ENCODE results near the gene ZSWIM6. TPM values are rescaled to one million over a fixed set of nuclear protein-coding genes. Genes with fewer than 3 reads are reported as not detected.

The ZSWIM6 gene
- total RNA-seq, 1 donor from 2014 or later = 35.9 TPM

GRCh38 chr5:61477788-61478187, 145.7 kb downstream of the ZSWIM6 start:
- no peaks in the 10 kb centered on the region for H3K9me3 Mint-ChIP-seq
- H3K27me3 Mint-ChIP-seq (ENCODE audit: low read depth) = no peaks in the 10 kb centered on the region
- DNase-seq (ENCODE audit: low spot score in 2 of 2, unreplicated experiment in 2 of 2) = no peak
- H3K27ac Mint-ChIP-seq = no peak overlapping the region
- peaks cover 4% of the 10 kb centered on the region for H3K4me1 Mint-ChIP-seq
- no peak for TF ChIP-seq CTCF (IDR thresholded peaks at IDR 0.05; ENCODE audit: unreplicated experiment)
- peaks cover 19% of the 10 kb centered on the region for H3K36me3 Mint-ChIP-seq
- H3K4me3 Mint-ChIP-seq = no peak overlapping the region

- H3K4me3 Mint-ChIP-seq = no peak overlapping the region
- peaks cover 2% of the 10 kb centered on the region for H3K4me1 Mint-ChIP-seq
- peaks cover 29% of the 10 kb centered on the region for H3K36me3 Mint-ChIP-seq
- no peak overlapping the region for H3K27ac Mint-ChIP-seq
- TF ChIP-seq CTCF (IDR thresholded peaks at IDR 0.05; ENCODE audit: unreplicated experiment) = no peak
- no peaks in the 10 kb centered on the region for H3K27me3 Mint-ChIP-seq (ENCODE audit: low read depth)
- DNase-seq (ENCODE audit: low spot score in 2 of 2, unreplicated experiment in 2 of 2) = no peak
- H3K9me3 Mint-ChIP-seq = peaks cover 1% of the 10 kb centered on the region
These were observed 148.0 kb downstream of the ZSWIM6 start for GRCh38 chr5:61479850-61480614.

- Mint-ChIP-seq H3K27ac (no peak overlapping the region), H3K36me3 (peaks cover 47% of the 10 kb centered on the region), H3K27me3 (ENCODE audit: low read depth) (no peaks in the 10 kb centered on the region), H3K9me3 (peaks cover 22% of the 10 kb centered on the region), H3K4me1 (no peaks in the 10 kb centered on the region), H3K4me3 (no peak overlapping the region)
- no peak for DNase-seq (ENCODE audit: low spot score in 2 of 2, unreplicated experiment in 2 of 2)
- TF ChIP-seq CTCF (IDR thresholded peaks at IDR 0.05; ENCODE audit: unreplicated experiment) = no peak
These were observed 150.9 kb downstream of the ZSWIM6 start for GRCh38 chr5:61482980-61483379.

GRCh38 chr5:61486476-61486875, 154.4 kb downstream of the ZSWIM6 start:
- Mint-ChIP-seq H3K27ac (no peak overlapping the region), H3K9me3 (peaks cover 32% of the 10 kb centered on the region), H3K4me1 (no peaks in the 10 kb centered on the region), H3K36me3 (peaks cover 53% of the 10 kb centered on the region), H3K4me3 (no peak overlapping the region), H3K27me3 (ENCODE audit: low read depth) (no peaks in the 10 kb centered on the region)
- TF ChIP-seq CTCF (IDR thresholded peaks at IDR 0.05; ENCODE audit: unreplicated experiment) = no peak
- no peak for DNase-seq (ENCODE audit: low spot score in 2 of 2, unreplicated experiment in 2 of 2)

GRCh38 chr5:61489574-61489973, 157.5 kb downstream of the ZSWIM6 start:
- no peak overlapping the region for H3K4me3 Mint-ChIP-seq
- H3K36me3 Mint-ChIP-seq = peaks cover 51% of the 10 kb centered on the region
- no peak overlapping the region for H3K27ac Mint-ChIP-seq
- H3K4me1 Mint-ChIP-seq = no peaks in the 10 kb centered on the region
- peaks cover 32% of the 10 kb centered on the region for H3K9me3 Mint-ChIP-seq
- no peaks in the 10 kb centered on the region for H3K27me3 Mint-ChIP-seq (ENCODE audit: low read depth)
- TF ChIP-seq CTCF (IDR thresholded peaks at IDR 0.05; ENCODE audit: unreplicated experiment) = no peak
- no peak for DNase-seq (ENCODE audit: low spot score in 2 of 2, unreplicated experiment in 2 of 2)
